ENCODE results near the gene PIAS4.

DNA sequence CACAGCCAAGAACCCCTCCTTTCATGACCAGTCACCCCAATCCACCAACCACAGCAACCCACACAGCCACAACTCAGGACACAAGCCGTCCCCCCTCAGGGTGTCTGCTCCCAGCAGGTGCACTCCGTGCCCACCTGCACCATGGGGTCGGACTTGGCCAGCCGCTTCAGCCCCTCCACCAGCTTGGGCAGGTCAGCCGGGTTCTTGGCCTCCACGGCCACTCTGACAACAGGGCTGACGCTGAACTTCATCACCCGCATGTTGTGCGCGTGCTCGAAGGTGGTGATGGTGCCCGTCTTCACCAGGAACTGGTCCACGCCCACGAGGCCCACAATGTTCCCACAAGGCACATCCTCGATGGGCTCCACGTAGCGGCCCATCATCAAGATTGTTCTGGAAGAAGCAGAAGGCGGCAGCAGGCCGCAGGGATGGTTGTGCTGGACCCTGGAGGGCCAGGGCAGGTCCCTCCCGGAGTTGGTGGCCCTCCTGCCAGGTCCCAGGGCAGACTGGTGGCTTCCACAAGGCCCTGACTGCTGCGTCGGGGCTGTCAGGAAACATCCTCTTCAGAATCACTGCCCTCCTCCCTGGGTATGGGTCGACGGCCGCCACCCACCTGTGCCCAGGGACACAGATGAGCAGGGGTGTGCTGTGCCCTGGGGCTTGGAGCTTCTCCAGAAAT is 27.7 kb upstream of the PIAS4 start:
- TF ChIP-seq KLF13 (CRISPR knock-in tag; IDR thresholded peaks at IDR 0.05) (no peak), PHB2 (IDR thresholded peaks at IDR 0.05; ENCODE audit: partially characterized antibody) (no peak), TGIF2 (CRISPR knock-in tag; IDR thresholded peaks at IDR 0.05) (no peak), ZKSCAN1 (IDR thresholded peaks at IDR 0.05; ENCODE audit: low read length) (no peak), MLX (CRISPR knock-in tag; IDR thresholded peaks at IDR 0.05) (no peak), CTCF (CRISPR knock-in tag; IDR thresholded peaks at IDR 0.05) (no peak), NBN (conservative IDR thresholded peaks at IDR 0.05) (no peak), ZNF749 (CRISPR knock-in tag; IDR thresholded peaks at IDR 0.05; ENCODE audit: borderline replicate concordance) (no peak), ATM (IDR thresholded peaks at IDR 0.05; ENCODE audit: borderline replicate concordance) (no peak), POLR2A (IDR thresholded peaks at IDR 0.05; ENCODE audit: insufficient read depth in 1 of 2, low read depth in 2 of 2, low read length in 2 of 2) (no peak; a peak in 3 of 4 replicates), ZNF446 (CRISPR knock-in tag; IDR thresholded peaks at IDR 0.05) (no peak), KLF16 (CRISPR knock-in tag; IDR thresholded peaks at IDR 0.05) (no peak)
- TF ChIP-seq, protein P1, sequence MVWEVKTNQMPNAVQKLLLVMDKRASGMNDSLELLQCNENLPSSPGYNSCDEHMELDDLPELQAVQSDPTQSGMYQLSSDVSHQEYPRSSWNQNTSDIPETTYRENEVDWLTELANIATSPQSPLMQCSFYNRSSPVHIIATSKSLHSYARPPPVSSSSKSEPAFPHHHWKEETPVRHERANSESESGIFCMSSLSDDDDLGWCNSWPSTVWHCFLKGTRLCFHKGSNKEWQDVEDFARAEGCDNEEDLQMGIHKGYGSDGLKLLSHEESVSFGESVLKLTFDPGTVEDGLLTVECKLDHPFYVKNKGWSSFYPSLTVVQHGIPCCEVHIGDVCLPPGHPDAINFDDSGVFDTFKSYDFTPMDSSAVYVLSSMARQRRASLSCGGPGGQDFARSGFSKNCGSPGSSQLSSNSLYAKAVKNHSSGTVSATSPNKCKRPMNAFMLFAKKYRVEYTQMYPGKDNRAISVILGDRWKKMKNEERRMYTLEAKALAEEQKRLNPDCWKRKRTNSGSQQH (CRISPR knock-in tag; IDR thresholded peaks at IDR 0.05; ENCODE audit: low read depth), result no peak
- TF ChIP-seq, protein P2, sequence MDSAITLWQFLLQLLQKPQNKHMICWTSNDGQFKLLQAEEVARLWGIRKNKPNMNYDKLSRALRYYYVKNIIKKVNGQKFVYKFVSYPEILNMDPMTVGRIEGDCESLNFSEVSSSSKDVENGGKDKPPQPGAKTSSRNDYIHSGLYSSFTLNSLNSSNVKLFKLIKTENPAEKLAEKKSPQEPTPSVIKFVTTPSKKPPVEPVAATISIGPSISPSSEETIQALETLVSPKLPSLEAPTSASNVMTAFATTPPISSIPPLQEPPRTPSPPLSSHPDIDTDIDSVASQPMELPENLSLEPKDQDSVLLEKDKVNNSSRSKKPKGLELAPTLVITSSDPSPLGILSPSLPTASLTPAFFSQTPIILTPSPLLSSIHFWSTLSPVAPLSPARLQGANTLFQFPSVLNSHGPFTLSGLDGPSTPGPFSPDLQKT (CRISPR knock-in tag; IDR thresholded peaks at IDR 0.05; ENCODE audit: borderline replicate concordance), result no peak

Data from HepG2 (cell line).